ENCODE data around the gene CCDC85C. TPM values are rescaled to one million over a fixed set of nuclear protein-coding genes. Genes with fewer than 3 reads are reported as not detected.

Gene CCDC85C
- total and polyA plus RNA-seq, 10 of the 15 experiments (the other 5 are each of a cell fraction or from before 2014, with no cell fraction given), result 0.03 to 3.6 (median 1.1) TPM

DNA sequence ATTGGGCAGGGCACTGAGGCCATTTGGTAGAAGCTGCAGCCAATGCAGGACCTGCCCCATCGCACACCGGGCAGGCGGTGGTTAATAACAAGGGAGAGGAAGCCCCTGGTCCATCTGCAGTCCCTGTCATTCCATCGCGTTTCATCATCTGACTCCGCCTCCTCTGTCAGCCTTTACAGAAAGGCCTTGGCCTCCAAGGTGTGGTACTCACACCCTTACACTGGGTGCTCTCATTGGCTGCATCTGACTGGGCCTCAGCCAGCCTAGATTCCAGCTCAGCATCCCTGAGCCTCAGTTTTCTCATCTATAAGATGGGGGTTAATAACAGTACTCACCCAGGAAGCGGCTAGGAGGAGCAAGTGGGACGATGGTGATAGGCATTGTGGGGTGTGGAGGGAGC lies 26.2 kb upstream of the CCDC85C start (continued):
- no peak for TF ChIP-seq TARDBP (IDR thresholded peaks at IDR 0.05; ENCODE audit: borderline replicate concordance)
- no peak for TF ChIP-seq ATF3 (IDR thresholded peaks at IDR 0.05; ENCODE audit: borderline replicate concordance, extremely low read depth, low read depth, low read length)
- TF ChIP-seq BCL3 (IDR thresholded peaks at IDR 0.05; ENCODE audit: borderline replicate concordance, insufficient read depth, low read depth, low read length, poor library complexity, severe bottlenecking), result no peak
- no peak for TF ChIP-seq BHLHE40 (IDR thresholded peaks at IDR 0.05; ENCODE audit: borderline replicate concordance in 1 of 2, low read depth in 2 of 2, low read length in 1 of 2)
- no peak for TF ChIP-seq BACH1 (IDR thresholded peaks at IDR 0.05; ENCODE audit: borderline replicate concordance)
- TF ChIP-seq FOXM1 (IDR thresholded peaks at IDR 0.05; ENCODE audit: low read depth, low read length), result no peak
- TF ChIP-seq FOXK2 (IDR thresholded peaks at IDR 0.05), result no peak
- no peak for TF ChIP-seq SMAD1 (IDR thresholded peaks at IDR 0.05; ENCODE audit: low read depth, partially characterized antibody)
- no peak for TF ChIP-seq CREB1 (IDR thresholded peaks at IDR 0.05; ENCODE audit: low read depth)

- H3K4me1 ChIP-seq (ENCODE audit: control insufficient read depth, insufficient read depth, low read length), result no peaks in the 10 kb centered on the region
- intact Hi-C loops (cut with micrococcal nuclease; ENCODE audit: unreplicated experiment) (loop anchor here (1.0 kb wide), 1 partner anchor 111 kb away; no protein-coding TSS in a partner anchor), in situ Hi-C loops (cut with MboI) (no loop called here)
- ChIA-PET RAD21 (ENCODE audit: unreplicated experiment) (interaction anchor here (0.9 to 2.0 kb wide), 8 partner anchors 11 to 126 kb away, joined by 3 to 7 read pairs (median 4); no protein-coding TSS in a partner anchor), POLR2A (interaction anchor here (0.8 kb wide), 1 partner anchor 106 kb away, joined by 5 read pairs; no protein-coding TSS in a partner anchor), SMC1A (ENCODE audit: uncharacterized antibody, unreplicated experiment) (interaction anchor here (0.7 kb wide), 2 partner anchors 11 to 21 kb away, joined by 3 read pairs; no protein-coding TSS in a partner anchor), CTCF (interaction anchor here (0.6 to 1.7 kb wide), 20 partner anchors 9 to 187 kb away, joined by 3 to 10 read pairs (median 4); no protein-coding TSS in a partner anchor)
- H3K27me3 ChIP-seq (replicated peaks in 1 of 2; ENCODE audit: control insufficient read depth in 2 of 2, insufficient read depth in 2 of 2, low read length in 1 of 2), result no peaks in the 10 kb centered on the region; a peak in 1 of 4 replicates
- H3K27ac ChIP-seq (ENCODE audit: control insufficient read depth, insufficient read depth), result no peak overlapping the region
- WGBS (ENCODE audit: insufficient coverage, insufficient replicate concordance, low lambda C conversion rate, missing lambda C conversion rate), result 23% methylated on average over 20 of the region's 20 CpGs
- no TSS peak for BruUV-seq (replicated peaks)
- H3K9ac ChIP-seq (ENCODE audit: control insufficient read depth, insufficient read depth, low read length), result no peak overlapping the region
- FAIRE-seq (no peak), DNase-seq (ENCODE audit: low read depth, low spot score) (no peak), ATAC-seq (peak; percentile 94)
- no peaks in the 10 kb centered on the region for H3K36me3 ChIP-seq (ENCODE audit: control insufficient read depth in 2 of 2, insufficient read depth in 2 of 2, low read length in 1 of 2)
- H3K4me2 ChIP-seq (ENCODE audit: control insufficient read depth, insufficient read depth), result no peak overlapping the region
- H3K9me3 ChIP-seq (replicated peaks; ENCODE audit: control insufficient read depth, insufficient read depth, low read length), result no peaks in the 10 kb centered on the region
- H3K79me2 ChIP-seq (ENCODE audit: control insufficient read depth, insufficient read depth, low read length), result no peaks in the 10 kb centered on the region
- no peak overlapping the region for H2AFZ ChIP-seq (ENCODE audit: control insufficient read depth, low read depth, low read length)
- H3K4me3 ChIP-seq, result no peak overlapping the region
- no peaks in the 10 kb centered on the region for H4K20me1 ChIP-seq (ENCODE audit: control insufficient read depth, insufficient read depth)
- no peak for TF ChIP-seq RFX5 (IDR thresholded peaks at IDR 0.05; ENCODE audit: low read depth, low read length)
- TF ChIP-seq PRDM15 (CRISPR knock-in tag; IDR thresholded peaks at IDR 0.05), result no peak
- no peak for TF ChIP-seq HCFC1 (IDR thresholded peaks at IDR 0.05; ENCODE audit: low read length)
- no peak for TF ChIP-seq ETV6 (conservative IDR thresholded peaks at IDR 0.05 in 1 of 2, IDR thresholded peaks at IDR 0.05 in 1 of 2; ENCODE audit: borderline replicate concordance in 1 of 2, low read depth in 1 of 2)
- TF ChIP-seq NR2F1 (conservative IDR thresholded peaks at IDR 0.05), result no peak
- 0 out of 2 replicates have a peak, but pooled peaks have one; percentile 13 for TF ChIP-seq LARP7 (IDR thresholded peaks at IDR 0.05)
Measured at GRCh38 chr14:99628887-99629618, 25.0 kb upstream of the CCDC85C start.

Data from GM12878 (cell line).